GM12873 (cell line): ENCODE measurements around the gene SHF.
A peak's percentile ranks its signal among the peaks of the same experiment; 100 is the strongest.

Experiments
- CTCF ChIP-seq: IDR thresholded peaks from 2 replicates; pipeline ENCODE4 v1.5.1; 2012; ENCODE audit warnings: low read depth, mild to moderate bottlenecking, moderate library complexity, low read length, control low read depth; ENCODE audit not compliant: insufficient read depth; ENCODE audit errors: missing control alignments

Gene SHF

DNA sequence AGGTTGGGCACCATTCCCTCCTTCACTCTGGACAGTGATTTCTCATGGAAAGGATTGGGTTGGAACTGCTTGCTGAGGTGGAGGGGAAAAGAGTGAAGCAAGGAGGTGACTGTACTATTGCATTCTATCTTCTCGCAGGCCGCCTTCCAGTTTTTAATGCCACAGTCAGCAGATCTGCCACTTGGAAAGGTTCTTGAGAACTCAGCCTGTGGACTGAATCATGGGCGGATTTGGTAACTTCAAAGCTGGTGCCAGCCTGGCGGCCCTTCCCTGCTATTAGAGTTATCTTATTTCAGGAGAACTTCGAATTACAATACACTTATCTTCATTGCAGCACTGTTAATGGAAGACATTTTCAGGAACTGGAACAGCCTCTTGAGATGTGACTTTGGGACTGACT, 41.2 kb upstream of the SHF start:
- TF ChIP-seq CTCF, result no peak

DNA sequence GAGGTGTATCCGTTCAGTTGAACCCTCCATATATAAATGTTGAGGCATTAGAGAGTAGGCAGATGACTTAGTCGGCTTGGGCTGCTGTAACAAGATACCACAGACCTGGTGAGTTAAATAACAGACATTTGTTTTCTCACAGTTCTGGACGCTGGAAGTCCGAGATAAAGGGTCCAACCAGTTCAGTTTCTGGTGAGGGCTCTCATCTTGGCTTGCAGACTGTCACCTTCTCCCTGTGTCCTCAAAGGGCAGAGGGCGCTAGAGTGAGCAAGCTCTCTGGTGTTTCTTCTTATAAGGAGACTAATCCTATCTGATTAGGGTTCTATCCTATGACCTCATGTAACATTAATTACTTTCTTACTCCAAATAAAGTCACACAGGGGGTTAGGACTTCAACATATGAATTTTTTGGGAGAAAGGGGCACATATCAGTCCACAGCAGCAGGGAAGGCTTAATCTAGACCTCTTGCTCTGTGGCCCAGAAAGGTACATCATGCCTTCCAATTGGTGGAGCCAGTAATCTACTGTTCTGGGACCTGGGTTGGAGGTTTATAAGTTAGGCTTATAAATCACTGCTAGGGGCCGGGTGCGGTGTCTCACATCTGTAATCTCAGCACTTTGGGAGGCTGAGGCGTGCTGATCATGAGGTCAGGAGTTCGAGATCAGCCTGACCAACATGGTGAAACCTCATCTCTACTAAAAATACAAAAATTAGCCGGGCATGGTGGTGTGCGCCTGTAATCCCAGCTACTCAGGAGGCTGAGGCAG, 37.9 kb upstream of the SHF start:
- no peak for TF ChIP-seq CTCF

DNA sequence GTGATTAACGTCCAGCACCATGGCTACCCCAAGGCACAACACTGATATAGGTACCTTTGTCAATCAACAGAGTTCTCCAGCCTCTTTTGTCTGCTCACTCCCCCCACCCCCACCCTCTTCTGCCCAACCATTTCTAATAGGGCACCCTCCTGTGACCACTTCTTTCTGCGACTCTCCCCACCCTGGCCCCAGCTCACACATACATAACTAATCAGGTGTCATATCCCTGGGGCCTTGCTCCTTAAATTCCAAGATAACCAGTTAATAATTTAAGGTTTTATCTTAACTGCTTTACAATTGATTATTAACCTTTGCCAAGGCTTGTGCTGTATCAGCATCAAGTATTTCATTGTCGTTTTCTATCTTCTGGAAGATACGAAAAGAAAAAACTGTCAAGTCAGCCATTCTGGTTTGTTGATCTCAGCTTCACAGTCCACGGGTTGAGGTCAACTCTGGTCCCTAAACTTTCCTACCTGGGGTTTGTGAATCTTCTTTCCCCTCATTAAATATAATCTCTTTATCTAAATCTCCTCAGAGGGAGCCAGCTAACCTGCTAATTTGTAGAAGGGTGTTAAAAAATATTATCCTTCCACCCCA, 37.0 kb upstream of the SHF start:
- no peak for TF ChIP-seq CTCF

DNA sequence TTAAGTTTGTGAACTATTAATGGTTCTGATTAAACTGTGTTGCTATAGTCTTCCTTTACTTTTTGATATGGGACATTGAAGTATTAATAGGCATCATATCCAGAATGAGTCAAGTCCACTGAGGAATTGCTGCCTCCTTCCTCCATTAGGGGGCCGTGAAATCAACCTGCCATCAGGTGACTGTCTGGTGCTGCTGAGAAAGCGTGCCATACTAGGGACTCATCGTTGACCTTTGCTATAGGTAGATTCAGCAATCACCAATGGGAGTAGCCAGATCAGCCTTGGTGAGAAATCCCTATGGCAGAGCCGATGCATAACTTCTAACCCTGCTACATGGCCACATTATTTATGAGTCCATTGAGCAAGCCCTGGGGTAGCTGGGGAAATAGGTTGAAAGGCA, 34.2 kb upstream of the SHF start:
- TF ChIP-seq CTCF, result no peak

- no peak for TF ChIP-seq CTCF
Measured at GRCh38 chr15:45221053-45221599, 33.4 kb upstream of the SHF start.

GRCh38 chr15:45212493-45212892, 24.7 kb upstream of the SHF start:
- TF ChIP-seq CTCF, result no peak

DNA sequence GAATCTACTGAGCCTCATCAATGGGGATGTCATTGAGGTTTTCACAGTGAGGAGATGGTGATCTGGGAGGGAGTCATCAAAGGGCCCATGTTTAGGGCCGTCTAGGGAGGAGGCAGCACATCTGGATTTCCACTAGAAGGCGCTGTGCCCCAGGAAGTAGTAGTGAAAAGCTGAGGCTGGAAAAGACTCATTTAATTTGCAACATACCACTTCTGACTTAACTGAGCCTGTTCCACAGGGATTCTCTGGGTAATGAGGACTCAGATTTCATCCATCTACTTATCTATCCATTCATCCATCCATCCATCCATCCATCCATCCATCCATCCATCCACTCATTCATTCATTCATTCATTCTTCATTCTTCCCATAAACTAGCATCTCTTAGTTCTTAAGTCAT, 17.4 kb upstream of the SHF start:
- peak; percentile 98 for TF ChIP-seq CTCF
